Neural progenitor cell (in vitro differentiated cells): ENCODE results near the gene CIART. TPM values are rescaled to one million over a fixed set of nuclear protein-coding genes. Genes with fewer than 3 reads are reported as not detected.

Source experiments
- small RNA-seq: library from RNA; depleted of rRNA; stranded (forward); fragments of <200 nt; gene quantifications from one replicate; pipeline ENCODE3, GENCODE V24; 2015
- total RNA-seq: library from RNA; depleted of rRNA; stranded (reverse); fragments of >200 nt; gene quantifications from 2 replicates; pipeline ENCODE4 v1.2.3, GENCODE V29; 2015; ENCODE audit warnings: low replicate concordance

CIART gene
- total RNA-seq, 1 donor from 2014 or later, result 25.3 TPM

Small RNAs within 50 kb of the gene (small RNA-seq; reads per million reads assigned to genes)
- gene RNU2-17P, result 0.79 reads per million, percentile 72 among the genes with 10 or more reads in this experiment

Other genes with a start within 250 kb of the CIART start
- 46.5 and 68.7 TPM in 2 replicates for gene VPS45, start 214.8 kb upstream of the CIART start, total RNA-seq
- 39.3 and 43.3 TPM in 2 replicates for gene PLEKHO1, start 132.6 kb upstream of the CIART start, total RNA-seq
- 108 and 201 TPM in 2 replicates for gene ANP32E, start 46.4 kb upstream of the CIART start, total RNA-seq
- 56.4 and 64.4 TPM in 2 replicates for gene CA14, start 24.8 kb upstream of the CIART start, total RNA-seq
- 63.0 and 118 TPM in 2 replicates for gene APH1A, start 13.5 kb upstream of the CIART start, total RNA-seq
- 19.7 and 26.7 TPM in 2 replicates for gene C1orf54, start 9.8 kb upstream of the CIART start, total RNA-seq
- gene MRPS21, start 11.3 kb downstream of the CIART start, total RNA-seq, result 53.1 and 75.1 TPM in 2 replicates
- 69.7 and 86.2 TPM in 2 replicates for gene PRPF3, start 39.0 kb downstream of the CIART start, total RNA-seq
- gene RPRD2, start 81.6 kb downstream of the CIART start, total RNA-seq, result 19.7 and 20.0 TPM in 2 replicates
- gene TARS2, start 204.9 kb downstream of the CIART start, total RNA-seq, result 29.6 and 29.8 TPM in 2 replicates
- gene ECM1, start 225.6 kb downstream of the CIART start, total RNA-seq, result 0.30 and 0.65 TPM in 2 replicates
- gene FALEC, start 233.2 kb downstream of the CIART start, total RNA-seq, result 0.96 TPM in 1 of 2 replicates, not detected in the other